ENCODE data around the gene GARNL3.

Gene GARNL3

DNA sequence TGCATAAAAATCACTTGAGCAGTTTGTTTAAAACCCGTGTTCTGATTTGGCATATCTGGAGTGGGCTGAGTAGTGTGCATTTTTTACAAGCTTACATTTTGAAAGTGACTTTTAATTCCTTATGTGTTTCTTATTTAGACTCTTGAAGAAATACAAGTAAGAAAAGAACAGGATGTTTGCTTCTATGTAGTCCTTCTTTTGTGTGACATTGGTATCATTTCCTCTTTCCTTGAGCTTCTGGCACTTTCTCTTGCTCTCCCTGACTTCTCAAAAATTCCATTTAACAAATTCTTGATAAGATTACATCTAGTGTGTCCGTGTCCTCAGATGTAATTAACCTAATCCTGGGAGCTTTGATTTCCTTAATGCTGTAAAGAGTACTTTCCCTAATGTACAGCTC lies 12.5 kb downstream of the GARNL3 start:
- in situ Hi-C loops (cut with MboI; ENCODE audit: low sequenced_read_pairs), result no loop called here

- in situ Hi-C loops (cut with MboI; ENCODE audit: low sequenced_read_pairs), result no loop called here
Measured at GRCh38 chr9:127277770-127278169, 13.2 kb downstream of the GARNL3 start.

GRCh38 chr9:127278372-127278771 lies 13.8 kb downstream of the GARNL3 start:
- in situ Hi-C loops (cut with MboI; ENCODE audit: low sequenced_read_pairs), result no loop called here

GRCh38 chr9:127279717-127280285 lies 15.2 kb downstream of the GARNL3 start:
- in situ Hi-C loops (cut with MboI; ENCODE audit: low sequenced_read_pairs), result no loop called here

- in situ Hi-C loops (cut with MboI; ENCODE audit: low sequenced_read_pairs), result no loop called here
Measured at GRCh38 chr9:127280880-127281660, 16.5 kb downstream of the GARNL3 start.

- in situ Hi-C loops (cut with MboI; ENCODE audit: low sequenced_read_pairs), result no loop called here
Measured at GRCh38 chr9:127281891-127282290, 17.3 kb downstream of the GARNL3 start.

GRCh38 chr9:127282611-127283010 lies 18.0 kb downstream of the GARNL3 start:
- in situ Hi-C loops (cut with MboI; ENCODE audit: low sequenced_read_pairs), result no loop called here

DNA sequence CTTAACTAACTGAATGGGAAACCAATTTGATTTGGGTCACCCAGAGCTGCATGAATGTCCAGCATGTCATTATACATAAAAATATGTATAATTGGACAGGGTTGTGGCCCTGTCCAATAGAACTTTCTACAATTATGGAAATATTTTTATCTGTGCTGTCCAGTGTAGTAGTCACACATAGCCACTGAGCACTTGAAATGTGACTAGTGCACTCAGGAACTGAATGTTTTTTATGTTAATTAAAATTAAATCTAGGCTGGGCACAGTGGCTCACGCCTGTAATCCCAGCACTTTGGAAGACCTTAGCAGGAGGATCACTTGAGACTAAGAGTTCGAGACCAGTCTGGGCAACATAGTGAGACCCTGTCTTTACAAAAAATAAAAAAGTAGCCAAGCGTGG lies 18.6 kb downstream of the GARNL3 start:
- in situ Hi-C loops (cut with MboI; ENCODE audit: low sequenced_read_pairs), result no loop called here

DNA sequence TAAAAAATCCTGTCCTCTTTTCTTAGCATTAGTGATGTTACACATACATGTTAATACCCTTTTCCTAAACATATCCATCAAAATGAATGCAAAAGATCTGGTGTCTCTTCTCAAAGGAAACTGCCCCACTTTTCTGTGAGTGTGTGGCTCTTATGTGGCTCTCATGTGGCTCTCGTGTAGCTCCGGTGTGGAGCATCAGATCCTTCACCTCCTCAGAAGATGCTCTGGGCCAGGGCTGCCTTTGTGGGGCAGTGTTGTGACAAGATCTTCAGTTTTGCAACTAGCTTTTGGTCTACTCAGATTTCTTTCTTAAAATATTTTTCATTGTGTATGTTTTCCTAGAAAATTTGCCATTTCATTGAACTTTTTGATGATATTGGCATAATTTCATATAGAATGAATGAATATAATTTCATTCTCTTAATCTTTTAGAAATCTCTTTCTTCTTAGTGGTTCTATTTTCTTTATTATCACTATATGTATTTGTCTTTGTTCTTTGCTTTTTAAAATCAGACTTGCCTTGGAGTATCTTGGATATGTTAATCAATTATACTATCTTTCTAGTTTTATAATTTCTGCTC lies 19.4 kb downstream of the GARNL3 start:
- in situ Hi-C loops (cut with MboI; ENCODE audit: low sequenced_read_pairs), result no loop called here

- in situ Hi-C loops (cut with MboI; ENCODE audit: low sequenced_read_pairs), result no loop called here
Measured at GRCh38 chr9:127285965-127286364, 21.4 kb downstream of the GARNL3 start.

- in situ Hi-C loops (cut with MboI; ENCODE audit: low sequenced_read_pairs), result no loop called here
Measured at GRCh38 chr9:127290561-127291065, 26.0 kb downstream of the GARNL3 start.

- in situ Hi-C loops (cut with MboI; ENCODE audit: low sequenced_read_pairs), result no loop called here
Measured at GRCh38 chr9:127291246-127291778, 26.7 kb downstream of the GARNL3 start.

DNA sequence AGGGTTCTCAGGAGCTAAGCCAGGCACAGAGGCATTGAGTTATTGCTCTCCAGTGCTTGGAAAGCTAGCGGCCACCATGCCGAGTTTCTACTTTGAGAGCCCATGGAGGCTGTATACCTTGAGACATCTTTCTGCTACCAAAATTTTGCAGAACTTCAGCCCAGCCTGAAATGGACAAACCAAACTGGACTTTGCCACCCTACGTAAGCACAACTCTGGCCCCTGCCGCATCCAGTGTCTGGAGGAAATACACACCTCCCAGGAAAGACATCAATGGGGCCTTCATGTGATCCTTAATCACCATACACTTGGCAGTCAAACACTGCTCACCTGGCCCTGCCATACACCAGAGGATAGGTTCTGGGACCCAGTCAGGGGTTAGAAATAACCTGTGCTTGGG lies 27.8 kb downstream of the GARNL3 start:
- in situ Hi-C loops (cut with MboI; ENCODE audit: low sequenced_read_pairs), result no loop called here

DNA sequence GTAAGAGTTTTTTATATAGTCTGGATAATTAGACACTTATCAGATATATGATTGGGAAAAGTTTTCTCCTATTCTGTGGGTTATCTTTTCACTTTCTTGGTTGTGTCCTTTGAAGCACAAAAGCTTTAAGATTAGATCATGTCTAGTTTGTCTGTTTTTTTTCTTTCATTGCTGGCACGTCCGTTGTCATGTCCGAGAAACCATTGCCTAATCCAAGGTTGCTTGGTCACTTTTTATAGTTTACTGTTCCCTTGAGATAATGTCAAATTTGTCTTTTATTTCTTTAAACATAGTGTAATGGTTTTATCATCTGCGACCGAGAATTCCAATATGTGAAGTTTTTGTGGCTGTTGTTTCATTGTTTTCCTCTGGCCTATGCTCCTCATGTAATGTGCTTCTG lies 28.8 kb downstream of the GARNL3 start:
- in situ Hi-C loops (cut with MboI; ENCODE audit: low sequenced_read_pairs), result no loop called here

DNA sequence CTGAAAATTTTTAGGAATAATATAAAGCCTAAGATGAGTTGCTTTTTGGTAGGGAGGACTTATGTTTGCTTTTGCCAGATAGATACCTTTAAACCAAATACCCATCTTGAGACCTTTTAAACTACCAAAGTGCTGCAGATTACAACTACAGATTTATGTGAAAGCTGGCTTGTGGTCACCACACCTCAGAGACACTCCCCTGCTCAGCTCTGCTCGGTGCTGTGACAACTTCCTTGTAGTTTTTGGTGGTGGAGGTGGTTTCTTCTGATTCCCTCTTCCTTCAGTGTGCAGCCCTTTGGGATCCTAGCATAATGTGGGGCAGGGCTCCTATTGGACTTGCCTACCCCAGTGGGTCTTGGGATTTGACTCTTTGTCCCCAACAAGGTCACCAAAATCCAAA lies 29.2 kb downstream of the GARNL3 start:
- in situ Hi-C loops (cut with MboI; ENCODE audit: low sequenced_read_pairs), result no loop called here

- in situ Hi-C loops (cut with MboI; ENCODE audit: low sequenced_read_pairs), result no loop called here
Measured at GRCh38 chr9:127295005-127295404, 30.4 kb downstream of the GARNL3 start.

DNA sequence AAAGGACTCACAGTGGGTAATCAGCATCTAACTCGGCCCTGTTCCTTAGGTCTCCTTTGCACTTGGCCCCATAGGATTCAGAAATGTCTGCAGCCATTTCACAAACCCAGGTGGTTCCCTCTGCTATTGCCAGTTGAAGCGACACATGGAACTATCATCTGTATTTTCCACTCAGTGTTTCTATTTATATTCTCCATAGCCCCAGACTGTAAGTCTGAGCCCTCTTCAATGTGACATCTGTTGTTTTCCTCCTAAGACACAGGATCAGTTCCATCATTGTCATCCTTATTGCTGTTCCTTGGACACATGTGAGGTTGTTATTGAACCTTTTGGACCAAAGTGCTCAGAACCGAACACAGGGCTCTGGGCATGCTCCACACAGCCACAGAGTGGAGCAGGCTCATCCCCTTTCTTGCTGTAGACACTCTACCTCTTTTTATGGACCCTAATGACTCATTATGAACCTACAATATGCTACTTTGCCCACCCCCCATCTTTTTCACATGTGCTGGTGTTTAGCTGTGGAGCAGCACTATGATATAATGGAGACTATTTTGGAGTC lies 36.4 kb downstream of the GARNL3 start:
- in situ Hi-C loops (cut with MboI; ENCODE audit: low sequenced_read_pairs), result no loop called here

- in situ Hi-C loops (cut with MboI; ENCODE audit: low sequenced_read_pairs), result no loop called here
Measured at GRCh38 chr9:127303830-127304229, 39.3 kb downstream of the GARNL3 start.

DNA sequence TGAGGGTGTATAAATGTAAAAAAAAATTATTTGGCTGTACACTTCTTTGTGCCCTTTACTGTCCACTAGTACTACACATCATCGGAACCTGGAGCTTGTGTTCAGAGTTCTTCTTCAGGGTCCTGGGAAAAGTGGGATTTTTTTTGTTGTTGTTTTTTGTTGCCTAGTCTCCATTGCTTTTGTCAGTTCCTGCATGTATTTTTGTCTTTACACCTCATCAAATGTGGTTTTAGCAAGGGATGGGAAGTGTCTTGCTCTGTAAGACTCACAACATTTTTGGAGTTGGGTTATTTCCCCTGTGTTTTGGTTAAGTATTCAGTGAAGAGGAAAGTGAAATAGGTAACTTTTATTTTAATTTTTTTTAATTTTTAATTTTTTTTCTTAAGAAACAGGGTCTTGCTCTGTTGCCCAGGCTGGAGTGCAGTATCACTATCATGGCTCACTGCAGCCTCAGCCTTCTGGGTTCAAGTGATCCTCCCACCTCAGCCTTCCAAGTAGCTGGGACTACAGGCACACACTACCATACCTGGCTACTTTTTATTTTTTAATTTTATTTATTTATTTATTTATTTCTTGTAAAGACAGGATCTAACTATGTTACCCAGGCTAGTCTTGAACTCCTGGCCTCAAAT lies 40.7 kb downstream of the GARNL3 start:
- in situ Hi-C loops (cut with MboI; ENCODE audit: low sequenced_read_pairs), result no loop called here

DNA sequence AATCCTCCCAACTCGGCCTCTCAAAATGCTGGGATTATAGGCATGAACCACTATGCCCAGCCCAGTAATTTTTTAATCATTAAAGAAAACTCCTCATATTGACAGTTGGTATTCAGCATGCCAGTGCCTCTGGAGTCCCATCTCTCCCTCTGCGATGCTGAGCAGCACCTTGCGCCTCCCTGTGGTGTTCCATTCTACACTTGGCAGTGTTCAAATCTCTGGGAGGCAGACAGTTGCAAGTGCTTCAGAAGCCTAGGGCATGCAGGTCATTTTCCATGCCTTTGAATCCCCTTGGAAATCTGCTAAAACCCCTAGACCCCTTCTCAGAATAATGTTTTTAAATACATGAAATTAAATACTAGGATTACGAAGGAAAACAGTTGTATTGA lies 41.3 kb downstream of the GARNL3 start:
- in situ Hi-C loops (cut with MboI; ENCODE audit: low sequenced_read_pairs), result no loop called here

DNA sequence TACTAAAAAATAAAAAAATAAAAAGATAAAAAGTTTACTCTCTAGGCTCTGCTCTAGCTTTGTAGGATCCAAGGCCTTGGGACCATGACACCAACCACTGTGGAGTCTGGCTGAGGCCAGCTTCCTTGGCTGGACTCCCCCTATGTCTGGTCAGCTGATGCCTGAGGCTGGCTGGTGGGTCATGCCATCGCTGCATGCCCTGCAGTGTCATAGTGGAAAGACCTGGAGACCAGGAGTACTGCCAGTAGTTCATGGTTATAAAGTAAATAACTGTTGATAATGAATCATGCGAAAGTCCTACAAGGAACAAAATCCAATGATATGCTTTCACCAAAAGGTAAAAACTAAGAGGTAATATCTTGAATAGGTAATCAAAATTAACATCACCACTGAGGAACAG lies 43.2 kb downstream of the GARNL3 start:
- in situ Hi-C loops (cut with MboI; ENCODE audit: low sequenced_read_pairs), result no loop called here
